ENCODE data around the gene ZNF555.
"Not testable (repeated sequence)": the region's sequence is repeated elsewhere in the genome, so short reads cannot be mapped to it uniquely, and the experiment has no call there.

The ZNF555 gene

DNA sequence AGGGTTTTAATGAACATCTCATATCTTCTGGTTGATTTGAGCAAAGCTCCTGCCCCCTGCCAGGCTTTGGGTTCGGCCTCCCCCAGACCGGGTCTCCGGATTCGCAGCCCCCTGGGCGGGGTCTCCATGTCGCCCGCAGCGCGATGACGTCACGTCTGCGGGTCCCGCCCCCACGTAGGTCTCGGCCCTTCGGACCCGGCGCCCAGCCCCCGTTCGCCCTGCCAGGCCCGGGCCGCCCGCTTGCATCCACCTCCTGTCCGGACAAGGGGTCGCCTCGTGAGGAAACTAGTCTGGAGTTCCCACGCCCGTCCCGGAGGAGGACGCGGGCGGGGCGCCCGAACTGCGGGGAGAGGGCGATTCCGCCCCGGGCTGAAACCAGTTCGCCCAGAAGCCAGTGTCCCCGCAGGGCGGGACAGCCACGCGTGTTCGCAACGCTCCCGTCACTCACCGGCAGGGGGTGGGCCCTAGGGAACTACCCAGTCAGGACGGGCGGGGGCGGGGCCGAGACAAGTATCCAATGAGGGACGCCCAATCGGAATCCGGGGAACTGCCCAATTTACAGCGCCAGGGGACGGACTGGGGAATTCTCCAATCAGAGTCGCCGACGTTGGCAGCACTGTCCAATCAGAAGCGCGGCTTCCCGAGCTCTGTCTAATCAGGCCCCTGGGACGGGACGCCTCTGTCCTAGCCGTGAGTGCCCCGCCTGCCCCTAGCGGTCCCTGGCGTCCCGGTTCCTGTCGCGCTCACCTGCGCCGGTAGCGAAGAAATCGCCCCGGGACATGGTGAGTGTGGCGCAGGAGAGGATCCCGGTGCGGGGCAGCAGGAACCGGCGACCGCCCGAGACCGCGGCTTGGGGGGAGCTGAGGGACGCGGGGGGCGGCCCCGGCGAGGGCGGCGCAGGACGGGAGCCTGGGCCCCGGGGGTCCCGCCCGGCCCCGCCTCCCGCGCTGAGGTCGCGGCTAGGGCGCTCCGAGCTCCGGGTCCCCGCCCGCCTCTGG lies at the start of gene ZNF555:
Gene ZNF555, plus strand, starts transcription at position 682 of the 998 bp plus-strand sequence. Its CDS starts 98 bp downstream, at position 780.
- DNase-seq, result peak; percentile 95

DNA sequence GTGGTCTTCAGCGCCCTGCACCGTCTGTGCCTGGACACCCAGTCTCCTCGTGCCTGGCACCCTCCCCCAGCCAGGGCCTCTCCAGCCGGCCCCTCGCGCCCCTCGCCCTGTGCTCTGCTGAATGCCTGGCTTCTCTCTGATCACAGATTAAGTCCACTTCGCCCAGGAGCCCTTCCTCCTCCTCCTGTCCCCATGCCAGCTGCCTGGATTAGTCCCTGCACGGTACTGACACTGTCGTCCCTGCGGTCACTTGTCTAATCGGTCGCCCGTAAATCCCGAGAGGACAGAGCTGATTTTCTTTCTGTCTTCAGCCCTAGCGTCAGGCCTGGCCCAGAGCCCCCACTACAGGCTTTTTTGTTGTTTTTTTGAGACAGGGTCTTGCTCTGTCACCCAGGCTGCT lies 49.4 kb upstream of the ZNF555 start:
- DNase-seq, result no peak

DNA sequence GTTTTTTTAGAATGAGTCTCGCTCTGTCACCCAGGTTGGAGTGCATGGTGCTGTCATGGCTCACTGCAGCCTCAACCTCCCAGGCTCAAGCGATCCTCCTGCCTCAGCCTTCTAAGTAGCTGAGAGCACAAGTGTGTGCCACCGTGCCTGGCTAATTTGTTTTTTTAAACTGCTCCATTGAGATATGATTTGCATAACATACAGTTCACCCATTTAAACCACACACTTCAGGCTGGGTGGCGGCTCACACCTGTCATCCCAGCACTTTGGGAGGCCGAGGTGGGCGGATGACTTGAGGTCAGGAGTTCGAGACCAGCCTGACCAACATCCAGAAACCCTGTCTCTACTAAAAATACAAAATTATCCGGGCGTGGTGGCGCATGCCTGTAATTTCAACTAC lies 48.6 kb upstream of the ZNF555 start:
- not testable (repeated sequence) for DNase-seq

DNA sequence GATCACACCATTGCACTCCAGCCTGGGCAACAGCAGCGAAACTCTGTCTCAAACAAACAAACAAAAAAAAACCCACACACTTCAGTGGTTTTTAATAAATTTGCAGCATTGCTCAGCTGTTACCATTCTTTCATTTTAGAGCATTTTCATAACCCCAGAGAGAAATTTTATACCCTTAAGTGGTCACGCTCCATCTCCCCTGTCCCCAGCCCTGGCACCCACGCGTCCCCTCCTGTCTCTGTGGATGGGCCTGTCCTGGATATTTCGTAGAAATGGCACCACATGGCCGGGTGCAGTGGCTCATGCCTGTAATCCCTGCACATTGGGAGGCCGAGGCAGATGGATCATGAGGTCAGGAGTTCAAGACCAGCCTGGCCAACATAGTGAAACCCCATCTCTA lies 48.1 kb upstream of the ZNF555 start:
- no peak for DNase-seq

DNA sequence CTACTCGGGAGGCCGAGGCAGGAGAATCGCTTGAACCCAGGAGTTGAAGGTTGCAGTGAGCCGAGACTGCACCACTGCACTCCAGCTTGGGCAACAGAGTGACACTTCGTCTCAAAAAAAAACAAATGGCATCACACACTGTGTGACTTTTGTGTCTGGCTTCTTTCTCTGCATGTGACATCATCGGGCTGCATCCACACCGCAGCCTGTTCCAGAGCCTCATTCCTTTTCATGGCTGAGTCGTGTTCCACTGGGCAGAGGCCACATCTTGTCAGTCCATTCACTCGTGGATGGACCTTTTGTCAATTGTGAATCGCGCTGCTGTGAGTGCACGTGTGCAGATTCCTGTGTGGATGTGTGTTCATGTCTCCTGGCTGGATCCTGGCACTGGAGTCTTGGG lies 47.7 kb upstream of the ZNF555 start:
- DNase-seq, result no peak

DNA sequence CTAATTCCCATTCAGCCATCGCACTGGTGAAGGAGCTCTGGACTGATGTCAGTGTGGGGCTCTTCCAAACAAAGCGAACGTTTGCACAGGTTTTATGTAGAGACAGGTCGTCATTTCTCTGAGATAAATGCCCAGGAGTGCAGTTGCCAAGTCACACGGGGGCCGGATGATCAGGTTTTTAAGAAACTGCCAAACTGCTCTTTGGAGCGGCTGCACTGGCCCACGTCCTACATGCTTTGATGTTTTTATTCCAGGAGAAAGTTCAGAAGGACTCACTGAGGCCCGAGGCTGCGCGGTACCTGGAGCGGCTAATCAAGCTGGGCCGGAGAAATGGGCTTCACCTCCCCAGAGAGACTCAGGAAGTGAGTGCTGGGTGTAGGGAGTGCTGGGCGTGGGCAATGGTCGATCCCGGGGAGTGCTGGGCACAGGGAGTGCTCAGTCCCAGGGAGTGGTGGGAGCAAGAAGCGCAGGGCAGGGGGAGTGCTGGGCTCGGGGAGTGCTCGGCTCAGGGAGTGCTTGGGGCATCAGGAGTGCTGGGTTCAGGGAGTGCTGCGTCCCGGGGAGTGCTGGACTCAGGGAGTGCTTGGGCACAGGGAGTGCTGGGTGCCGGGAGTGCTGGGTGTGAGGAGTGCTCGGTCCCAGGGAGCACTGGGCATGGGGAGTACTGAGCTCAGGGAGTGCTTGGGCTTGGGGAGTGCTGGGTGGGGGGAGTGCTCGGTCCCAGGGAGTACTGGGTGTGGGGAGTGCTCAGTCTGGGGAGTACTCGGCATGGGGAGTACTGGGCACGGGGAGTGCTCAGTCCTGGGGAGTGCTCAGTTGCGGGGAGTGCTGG lies 45.2 kb upstream of the ZNF555 start:
- no peak for DNase-seq

DNA sequence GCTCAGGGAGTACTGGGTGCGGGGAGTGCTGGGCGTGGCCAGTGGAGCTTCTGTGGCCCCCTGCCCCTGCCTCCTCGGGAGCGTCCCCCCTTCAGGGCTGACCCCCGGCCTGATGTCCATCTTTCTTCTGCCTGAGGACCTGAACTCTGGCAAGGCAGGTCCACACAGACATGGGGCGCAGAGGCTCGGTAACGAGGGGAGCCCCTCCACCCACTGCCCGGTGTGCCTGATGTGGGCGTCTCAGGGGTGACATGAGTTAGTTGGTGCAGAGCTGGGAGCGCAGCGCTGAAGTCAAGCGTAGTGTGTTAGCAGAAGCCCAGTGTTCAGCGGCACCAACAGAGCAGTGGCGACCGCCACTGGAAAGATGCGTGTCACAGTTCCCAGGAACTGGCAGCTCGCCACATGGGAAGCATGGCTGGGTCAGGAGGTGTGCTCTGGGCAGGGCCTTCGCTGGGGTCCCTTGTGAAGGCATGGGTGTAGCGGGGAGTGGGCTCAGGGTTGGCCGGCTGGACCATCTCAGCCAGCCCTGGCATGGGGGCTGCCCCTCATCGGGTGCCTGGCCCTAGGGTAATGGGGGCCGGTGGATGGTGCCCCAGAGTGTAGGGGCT lies 44.5 kb upstream of the ZNF555 start:
- DNase-seq, result no peak

DNA sequence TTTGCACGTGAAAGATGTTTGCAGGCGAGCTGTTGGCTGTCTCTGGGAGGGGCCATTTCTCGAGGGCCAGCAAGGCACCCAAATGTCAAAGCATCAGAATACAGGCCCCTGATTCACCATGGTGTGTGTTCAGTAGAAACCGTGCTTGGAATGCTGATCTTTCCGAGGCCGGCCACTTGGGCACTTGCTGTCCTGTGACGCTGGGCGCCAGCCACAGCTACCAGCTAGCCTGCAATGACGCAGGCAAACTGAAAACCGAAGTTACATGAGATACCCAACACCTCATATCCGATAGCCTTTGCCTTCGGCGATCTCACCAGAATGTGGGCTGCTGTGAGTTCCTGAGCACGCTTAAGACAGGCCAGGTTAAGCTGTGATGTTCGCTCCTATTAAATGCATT lies 44.0 kb upstream of the ZNF555 start:
- no peak for DNase-seq

DNA sequence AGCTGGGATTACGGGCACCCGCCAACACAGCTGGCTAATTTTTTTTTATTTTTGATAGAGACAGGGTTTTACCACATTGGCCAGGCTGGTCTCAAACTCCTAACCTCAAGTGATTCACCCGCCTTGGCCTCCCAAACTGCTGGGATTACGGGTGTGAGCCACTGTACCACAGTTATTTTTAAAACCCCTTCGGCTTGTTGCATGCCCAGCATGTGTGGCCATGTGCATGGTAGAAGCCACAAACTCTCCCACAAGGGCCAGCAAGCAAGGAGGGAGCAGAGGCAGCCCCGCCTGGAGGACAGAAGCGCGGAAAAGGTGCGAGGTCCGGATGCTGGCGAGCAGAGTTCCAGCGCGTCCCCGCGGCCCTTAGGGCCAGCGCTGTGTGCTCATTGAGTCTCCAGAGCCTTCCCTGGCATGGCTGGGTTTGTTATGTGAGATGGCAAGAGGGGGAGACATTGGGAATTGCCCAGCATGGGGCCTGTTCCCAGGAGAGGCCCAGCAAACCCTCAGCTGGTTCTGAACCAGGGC lies 43.1 kb upstream of the ZNF555 start:
- no peak for DNase-seq

DNA sequence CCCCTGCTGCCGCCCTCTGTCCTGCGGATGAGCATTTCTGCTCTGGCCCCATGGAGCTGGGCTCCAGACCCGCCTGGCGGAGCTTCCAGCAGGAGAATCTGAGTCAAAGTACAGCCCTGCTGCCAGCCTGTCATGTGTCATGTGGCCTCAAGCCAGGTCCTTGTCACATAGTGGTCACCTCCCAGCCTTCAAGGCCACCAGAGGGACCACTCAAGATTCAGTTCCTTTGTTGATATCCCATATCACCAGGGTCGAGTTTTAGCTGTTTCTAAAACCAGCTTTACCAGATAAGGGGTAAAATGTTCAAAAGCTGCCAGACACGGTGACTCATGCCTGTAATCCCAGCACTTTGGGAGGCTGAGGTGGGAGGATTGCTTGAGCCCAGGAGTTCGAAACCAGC lies 42.5 kb upstream of the ZNF555 start:
- DNase-seq, result no peak

DNA sequence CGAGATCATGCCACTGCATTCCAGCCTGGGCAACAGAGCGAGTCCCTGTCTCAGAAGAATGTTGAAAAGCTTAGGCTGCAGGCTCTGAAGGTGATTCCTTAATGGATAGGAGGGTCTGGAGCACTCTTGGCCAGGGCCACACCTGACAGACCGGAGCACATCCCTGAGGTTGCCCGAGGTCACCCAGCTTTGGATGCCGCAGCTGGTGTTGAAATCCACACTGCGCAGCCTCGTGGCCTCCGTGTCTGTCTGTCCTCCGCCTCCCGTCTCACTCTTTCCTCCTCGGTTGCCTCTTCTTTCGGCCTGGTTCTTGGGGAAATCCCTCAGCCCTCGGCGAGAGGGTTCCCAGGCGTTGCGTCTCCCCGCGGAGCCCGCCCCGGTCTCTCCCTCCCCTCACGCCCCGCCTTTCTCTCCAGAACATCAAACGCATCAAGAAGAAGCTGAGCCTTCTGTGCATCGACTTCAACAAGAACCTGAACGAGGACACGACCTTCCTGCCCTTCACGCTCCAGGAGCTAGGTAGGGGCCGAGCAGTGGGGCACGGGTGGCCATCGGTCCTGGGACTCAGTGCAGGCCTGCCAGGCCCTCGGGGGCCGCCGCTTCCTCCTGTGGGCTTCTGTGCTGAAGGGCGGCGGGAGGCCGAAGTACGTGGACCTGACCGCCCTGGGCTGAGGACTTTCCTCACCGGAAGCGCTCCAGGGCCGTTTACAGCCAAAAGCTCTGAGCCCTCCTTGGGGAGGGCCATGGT lies 41.8 kb upstream of the ZNF555 start:
- no peak for DNase-seq

DNA sequence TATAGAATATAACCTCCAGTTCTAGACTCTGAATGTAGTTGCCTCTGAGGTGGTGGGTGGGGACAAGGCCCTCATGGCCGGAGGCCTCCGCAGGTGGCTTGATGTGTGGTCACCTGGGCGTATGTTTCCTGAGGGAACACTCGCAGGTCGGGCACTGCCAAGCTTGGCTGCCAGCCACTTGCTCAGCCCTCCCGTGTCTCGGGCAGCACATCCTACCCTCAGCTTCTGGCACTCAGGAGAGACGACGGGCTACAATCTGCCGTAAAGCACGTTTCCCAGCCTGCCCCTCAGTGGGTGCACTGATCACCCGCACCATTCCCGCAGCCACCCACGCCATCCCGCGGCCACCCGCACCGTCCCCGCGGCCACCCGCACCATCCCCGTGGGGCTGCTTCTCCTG lies 40.8 kb upstream of the ZNF555 start:
- no peak for DNase-seq

DNA sequence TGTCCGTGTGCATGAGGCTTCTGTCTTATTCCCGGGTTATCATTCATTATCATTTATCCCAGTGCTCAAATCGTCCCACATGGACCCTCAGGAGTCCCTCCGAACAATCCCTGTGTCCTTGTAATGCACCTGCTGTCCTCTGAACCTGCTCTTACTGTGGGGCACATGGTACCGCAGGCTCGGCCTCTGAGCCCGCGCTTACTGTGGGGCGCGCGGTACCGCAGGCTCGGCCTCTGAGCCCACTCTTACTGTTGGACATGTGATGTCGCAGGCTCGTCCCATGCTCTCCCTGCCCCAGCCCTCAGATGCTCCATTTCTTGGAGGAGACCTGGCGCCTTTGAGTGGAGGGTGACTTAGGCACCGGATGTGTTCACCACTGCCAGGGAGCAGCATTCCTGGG lies 38.4 kb upstream of the ZNF555 start:
- no peak for DNase-seq

DNA sequence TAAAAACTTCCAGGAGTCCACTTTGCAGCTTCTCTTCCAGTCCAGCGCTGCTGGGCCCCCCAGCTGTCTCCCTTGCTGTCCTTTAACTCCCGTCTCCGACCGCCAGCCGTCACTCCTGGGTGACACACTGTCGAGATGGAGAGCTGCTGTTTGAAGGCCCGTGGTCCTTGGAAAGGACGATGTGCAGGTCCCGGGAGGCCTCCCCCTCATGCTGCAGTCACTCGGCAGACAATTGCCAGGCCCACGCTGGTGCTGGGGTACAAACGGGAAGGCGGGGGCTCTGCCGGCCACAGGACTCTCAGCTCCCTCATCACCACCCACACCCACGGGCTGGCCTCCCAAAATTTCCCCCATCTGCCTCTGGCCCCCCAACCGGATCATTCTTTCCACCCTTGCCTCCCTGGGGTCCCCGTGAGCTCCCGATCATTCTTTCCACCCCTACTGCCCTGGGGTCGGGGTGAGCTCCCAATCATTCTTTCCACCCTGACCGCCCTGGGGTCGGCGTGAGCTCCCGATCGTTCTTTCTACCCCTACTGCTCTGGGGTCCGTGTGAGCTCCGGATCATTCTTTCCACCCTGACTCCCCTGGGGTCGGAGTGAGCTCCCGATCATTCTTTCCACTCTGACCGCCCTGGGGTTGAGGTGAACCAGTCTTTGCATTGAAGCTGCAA lies 37.7 kb upstream of the ZNF555 start:
- no peak for DNase-seq

DNA sequence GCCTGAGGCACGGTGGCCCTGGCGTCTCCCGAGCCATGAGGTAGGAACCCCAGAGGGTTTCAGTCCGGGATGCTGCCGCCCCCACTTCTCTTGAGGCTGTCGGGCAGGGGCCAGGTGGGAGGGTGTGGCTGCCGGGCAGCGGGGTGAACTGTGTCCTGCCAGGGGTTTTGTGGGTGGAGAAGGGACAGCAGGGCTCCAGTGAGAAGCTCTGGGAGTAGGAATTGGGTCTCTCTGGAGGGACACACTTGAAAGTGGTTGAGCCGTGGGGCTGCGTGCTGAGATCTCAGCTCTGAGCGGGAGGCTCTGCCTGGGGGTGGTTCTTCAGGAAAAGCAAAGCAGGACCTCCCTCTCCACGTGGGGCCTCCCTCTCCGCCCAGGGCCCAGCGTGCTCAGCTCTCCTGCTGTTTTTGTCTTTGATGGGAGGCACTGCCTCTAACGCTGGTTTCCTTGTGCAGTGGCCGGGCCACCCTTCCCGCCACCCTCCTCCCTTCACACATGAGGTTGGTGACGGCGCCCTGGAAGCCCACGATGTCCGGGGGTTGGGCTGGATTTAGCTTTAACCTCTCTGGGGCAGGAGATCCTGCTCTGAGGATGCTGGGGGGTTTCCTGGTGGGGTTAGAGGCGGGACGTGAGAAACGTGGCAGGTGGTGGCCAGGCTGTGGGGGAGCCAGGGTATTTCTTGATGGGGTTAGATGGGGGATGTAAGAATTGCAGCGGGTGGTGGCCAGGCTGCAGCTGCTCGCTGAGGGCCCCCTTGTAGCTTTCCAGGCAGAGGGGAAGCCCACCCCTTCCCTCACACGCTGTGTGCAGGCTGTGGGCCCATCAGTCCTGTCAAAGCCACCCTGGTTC lies 36.9 kb upstream of the ZNF555 start:
- DNase-seq, result no peak

DNA sequence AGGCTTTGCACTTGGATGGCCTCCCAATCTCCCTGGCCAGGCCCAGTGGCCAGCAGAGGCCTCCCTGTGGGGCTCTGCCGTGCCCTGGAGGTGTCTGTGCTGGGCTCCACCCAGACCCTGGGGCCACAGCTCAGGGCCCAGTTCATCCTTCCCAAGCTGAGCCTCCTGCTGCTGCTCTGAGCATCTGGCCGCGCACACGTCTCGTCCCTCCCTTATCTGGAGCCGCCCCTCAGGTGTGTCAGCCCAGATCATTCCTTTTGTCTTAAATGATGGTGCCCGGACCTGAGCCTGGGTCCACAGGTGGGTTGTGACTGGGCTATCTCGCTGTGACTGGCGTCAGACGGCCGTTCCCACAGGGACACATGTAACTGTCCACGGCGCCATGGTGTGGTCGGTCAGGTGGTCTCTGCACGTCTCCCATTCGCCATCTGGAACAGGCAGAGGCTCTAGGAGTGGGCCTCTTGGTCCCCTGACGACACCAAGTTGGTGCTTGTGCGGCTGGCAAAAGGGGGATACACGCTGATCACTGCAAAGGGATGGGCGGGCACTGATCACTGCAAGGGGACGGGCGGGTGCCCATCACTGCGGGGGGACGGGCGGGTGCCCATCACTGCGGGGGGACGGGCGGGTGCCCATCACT lies 35.9 kb upstream of the ZNF555 start:
- DNase-seq, result no peak

DNA sequence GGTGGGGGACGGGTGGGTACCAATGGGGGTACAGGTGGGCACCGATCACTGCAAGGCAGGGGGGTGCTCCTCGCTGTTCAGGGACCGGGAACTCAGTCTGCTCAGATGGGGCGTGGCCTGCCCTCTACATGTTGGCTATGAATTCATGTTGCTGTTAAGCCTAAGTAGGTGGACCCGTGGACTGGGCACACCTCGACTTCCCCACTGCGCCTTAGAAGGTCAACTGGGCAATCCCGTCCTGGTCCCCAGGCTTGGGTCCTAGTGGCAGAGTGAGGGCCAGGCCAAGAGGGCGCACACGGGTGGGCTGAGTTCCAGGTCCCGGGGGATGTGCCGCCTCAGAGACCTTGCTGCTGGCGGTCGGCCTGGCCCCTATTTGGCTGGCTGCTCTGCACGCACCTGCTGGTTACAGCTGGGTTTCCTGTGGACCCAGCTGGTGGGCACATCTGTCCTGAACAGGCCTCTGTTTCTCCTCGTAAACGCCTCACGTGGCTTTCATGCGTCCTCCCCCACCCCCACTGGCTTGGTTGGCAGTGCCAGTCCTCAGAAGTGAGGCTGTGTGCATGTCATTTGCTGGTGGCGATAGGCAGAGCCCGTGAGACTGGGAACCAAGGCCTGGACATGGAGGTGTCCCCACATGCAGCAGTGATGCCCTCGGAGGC lies 35.2 kb upstream of the ZNF555 start:
- DNase-seq, result no peak

DNA sequence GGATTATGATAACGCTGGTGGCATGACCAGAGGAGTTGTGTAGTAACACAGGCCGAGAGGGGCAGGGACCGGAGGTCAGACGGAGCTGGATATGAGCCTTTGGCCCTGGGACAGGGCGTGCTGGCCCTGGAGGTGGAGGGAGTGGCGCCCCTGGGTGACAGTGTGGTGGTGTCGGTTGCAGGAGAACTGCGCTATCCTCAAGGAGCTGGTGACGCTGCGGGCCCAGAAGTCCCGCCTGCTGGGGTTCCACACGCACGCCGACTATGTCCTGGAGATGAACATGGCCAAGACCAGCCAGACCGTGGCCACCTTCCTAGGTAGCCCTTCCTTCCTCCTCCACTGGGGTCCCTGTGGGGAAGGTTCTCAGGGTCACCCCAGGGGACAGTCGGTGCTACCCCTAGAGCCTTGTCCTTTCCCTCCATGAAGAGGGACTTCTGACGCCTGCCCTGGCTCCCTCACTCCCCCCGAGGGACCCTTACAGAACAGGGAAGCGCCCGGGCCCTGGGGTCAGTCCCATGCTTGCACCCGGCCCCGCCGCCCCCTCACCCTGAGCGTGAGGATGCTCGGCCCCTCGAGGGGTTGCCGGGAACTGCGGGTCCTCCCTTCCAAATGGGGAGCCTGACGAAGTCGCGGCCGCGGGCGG lies 34.4 kb upstream of the ZNF555 start:
- DNase-seq, result no peak
